ENCODE data around the gene KCTD14.

DNA sequence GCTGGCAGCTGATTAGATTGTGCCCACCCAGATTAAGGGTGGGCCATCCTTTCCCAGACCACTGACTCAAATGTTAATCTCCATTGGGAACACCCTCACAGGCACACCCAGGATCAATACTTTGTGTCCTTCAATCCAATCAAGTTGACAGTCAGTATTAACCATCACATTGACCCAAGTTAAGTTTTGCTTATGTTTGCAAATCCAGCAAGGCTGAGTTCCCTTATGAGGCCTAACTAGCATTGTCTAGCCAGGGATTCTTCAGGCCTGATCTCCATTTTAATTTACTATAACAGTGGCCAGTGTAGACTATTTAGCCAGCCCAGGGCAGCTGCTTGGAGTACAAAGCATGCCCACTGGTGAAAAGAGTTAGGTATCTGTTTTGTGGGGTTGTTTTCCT is 2.3 kb upstream of the KCTD14 start:
- TF ChIP-seq, protein P1, sequence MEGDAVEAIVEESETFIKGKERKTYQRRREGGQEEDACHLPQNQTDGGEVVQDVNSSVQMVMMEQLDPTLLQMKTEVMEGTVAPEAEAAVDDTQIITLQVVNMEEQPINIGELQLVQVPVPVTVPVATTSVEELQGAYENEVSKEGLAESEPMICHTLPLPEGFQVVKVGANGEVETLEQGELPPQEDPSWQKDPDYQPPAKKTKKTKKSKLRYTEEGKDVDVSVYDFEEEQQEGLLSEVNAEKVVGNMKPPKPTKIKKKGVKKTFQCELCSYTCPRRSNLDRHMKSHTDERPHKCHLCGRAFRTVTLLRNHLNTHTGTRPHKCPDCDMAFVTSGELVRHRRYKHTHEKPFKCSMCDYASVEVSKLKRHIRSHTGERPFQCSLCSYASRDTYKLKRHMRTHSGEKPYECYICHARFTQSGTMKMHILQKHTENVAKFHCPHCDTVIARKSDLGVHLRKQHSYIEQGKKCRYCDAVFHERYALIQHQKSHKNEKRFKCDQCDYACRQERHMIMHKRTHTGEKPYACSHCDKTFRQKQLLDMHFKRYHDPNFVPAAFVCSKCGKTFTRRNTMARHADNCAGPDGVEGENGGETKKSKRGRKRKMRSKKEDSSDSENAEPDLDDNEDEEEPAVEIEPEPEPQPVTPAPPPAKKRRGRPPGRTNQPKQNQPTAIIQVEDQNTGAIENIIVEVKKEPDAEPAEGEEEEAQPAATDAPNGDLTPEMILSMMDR (IDR thresholded peaks at IDR 0.05) = no peak
- no peak for TF ChIP-seq POLR2A (IDR thresholded peaks at IDR 0.05)

Data from body of pancreas (tissue), 4 donors.